H1 (cell line): Measurements from ENCODE around the gene NDUFB5. TPM values are rescaled to one million over a fixed set of nuclear protein-coding genes. Genes with fewer than 3 reads are reported as not detected.

Source experiments
- CTCF ChIA-PET: fragments of 300-600 bp; sonication (Branson Sonifier 250); formaldehyde crosslinking; loops from one replicate; lab custom pipeline; 2021; ENCODE audit not compliant: partially characterized antibody; lab: Charles Lee
- POLR2A ChIA-PET: fragments of 300-600 bp; sonication (Branson Sonifier 250); formaldehyde crosslinking; loops from one replicate; lab custom pipeline; 2021; ENCODE audit warnings: inconsistent platforms; ENCODE audit not compliant: partially characterized antibody; lab: Charles Lee
- DNase-seq, 2 experiments: peaks; one replicate each; pipeline versions ENCODE4 v3.0.0 to v3.0.0-alpha.2; 2010 to 2022; ENCODE audit warnings: low spot score in 2 of 2, low read depth in 1 of 2, mixed read lengths in 1 of 2
- FAIRE-seq: peaks from 2 replicates; lab custom pipeline; 2011; peaks lifted over from hg19 to GRCh38; lab: Jason Lieb, UNC
- H2AFZ ChIP-seq: 2 replicates; pipeline ENCODE4 v1.8.1; 2012; ENCODE audit warnings: low read length, inconsistent platforms
- H2AK5ac ChIP-seq: 2 replicates; pipeline ENCODE4 v1.6.1; 2013; ENCODE audit warnings: low read depth, low read length
- H2BK120ac ChIP-seq: replicated peaks from 2 replicates; pipeline ENCODE3; 2013; ENCODE audit warnings: low read depth, low read length, inconsistent platforms
- H2BK12ac ChIP-seq: 2 replicates; pipeline ENCODE4 v1.6.1; 2013; ENCODE audit warnings: low read depth, low read length
- H2BK15ac ChIP-seq: 2 replicates; pipeline ENCODE4 v1.6.1; 2013; ENCODE audit warnings: low read length
- H2BK20ac ChIP-seq: 2 replicates; pipeline ENCODE4 v1.6.1; 2013; ENCODE audit warnings: low read length
- H2BK5ac ChIP-seq: 2 replicates; pipeline ENCODE4 v1.6.1; 2013; ENCODE audit warnings: low read depth, low read length
- H3K14ac ChIP-seq: 2 replicates; pipeline ENCODE4 v1.6.1; 2013; ENCODE audit warnings: inconsistent platforms; ENCODE audit not compliant: insufficient read length
- H3K18ac ChIP-seq: 2 replicates; pipeline ENCODE4 v1.6.1; 2013; ENCODE audit warnings: low read length; ENCODE audit errors: extremely low read depth
- H3K23ac ChIP-seq: 2 replicates; pipeline ENCODE4 v1.6.1; 2013; ENCODE audit warnings: inconsistent platforms; ENCODE audit not compliant: insufficient read length
- H3K23me2 ChIP-seq: 2 replicates; pipeline ENCODE4 v1.6.1; 2013; ENCODE audit warnings: low read depth, low read length
- H3K27ac ChIP-seq: 2 replicates; pipeline ENCODE4 v1.6.1; 2011; ENCODE audit warnings: low read depth, low read length, inconsistent platforms
- H3K27me3 ChIP-seq, 4 experiments: replicated peaks in 1 of 4; 1 replicate in 1 of 4; 2 replicates in 3 of 4; pipeline versions ENCODE4 v1.6.1 to v1.8.1; 2011 to 2013; ENCODE audit warnings: low read length in 3 of 4, mild to moderate bottlenecking in 3 of 4, inconsistent platforms in 2 of 4, mixed read lengths in 2 of 4, moderate library complexity in 1 of 4; ENCODE audit not compliant: control insufficient read depth in 3 of 4, insufficient read depth in 3 of 4; ENCODE audit errors: extremely low read depth in 1 of 4
- H3K36me3 ChIP-seq, 4 experiments: 2 replicates each; pipeline versions ENCODE4 v1.6.1 to v1.8.1; 2011 to 2013; ENCODE audit warnings: mild to moderate bottlenecking in 4 of 4, low read length in 3 of 4, moderate library complexity in 2 of 4, control low read depth in 1 of 4, inconsistent platforms in 1 of 4; ENCODE audit not compliant: insufficient read depth in 4 of 4, control insufficient read depth in 2 of 4
- H3K4ac ChIP-seq: replicated peaks from 2 replicates; pipeline ENCODE3; 2013; ENCODE audit warnings: low read length, low read depth, mixed read lengths, inconsistent platforms; ENCODE audit not compliant: insufficient read length
- H3K4me1 ChIP-seq, 4 experiments: replicated peaks in 1 of 4; 1 replicate in 1 of 4; 2 replicates in 3 of 4; pipeline versions ENCODE4 v1.6.1 to v1.8.1; 2011 to 2013; ENCODE audit warnings: low read length in 3 of 4, inconsistent platforms in 2 of 4, mixed read lengths in 1 of 4; ENCODE audit not compliant: insufficient read depth in 4 of 4, control insufficient read depth in 3 of 4
- H3K4me2 ChIP-seq, 2 experiments: 2 replicates each; pipeline versions ENCODE4 v1.6.1 to v1.8.1; 2011 to 2013; ENCODE audit warnings: low read depth in 2 of 2, low read length in 2 of 2, control low read depth in 1 of 2, inconsistent platforms in 1 of 2, mild to moderate bottlenecking in 1 of 2; ENCODE audit not compliant: insufficient read depth in 1 of 2
- H3K4me3 ChIP-seq, 4 experiments: fragments of 200-600, 300-600 bp in 1 of 4; sonication (generic), shearing (Covaris generic), sonication (Bioruptor Twin) in 1 of 4; 2 replicates each; pipeline versions ENCODE4 v1.5.1 to v1.8.1; 2011 to 2016; ENCODE audit warnings: low read length in 4 of 4, low read depth in 3 of 4, control low read depth in 2 of 4, inconsistent platforms in 2 of 4, mild to moderate bottlenecking in 2 of 4, mixed read lengths in 1 of 4, moderate library complexity in 1 of 4; ENCODE audit not compliant: insufficient read depth in 2 of 4; ENCODE audit errors: extremely low read depth in 1 of 4
- H3K56ac ChIP-seq: replicated peaks from 2 replicates; pipeline ENCODE3; 2013; ENCODE audit warnings: low read depth, mild to moderate bottlenecking, mixed read lengths, low read length, inconsistent platforms; ENCODE audit not compliant: insufficient read length
- H3K79me1 ChIP-seq: 2 replicates; pipeline ENCODE4 v1.6.1; 2013; ENCODE audit warnings: low read depth, low read length, control low read depth
- H3K79me2 ChIP-seq, 2 experiments: 2 replicates each; pipeline versions ENCODE4 v1.6.1 to v1.8.1; 2012 to 2013; ENCODE audit warnings: low read length in 2 of 2, mild to moderate bottlenecking in 2 of 2, inconsistent platforms in 1 of 2; ENCODE audit not compliant: insufficient read depth in 2 of 2, control insufficient read depth in 1 of 2
- H3K9ac ChIP-seq, 4 experiments: replicated peaks in 1 of 4; 1 replicate in 1 of 4; 2 replicates in 3 of 4; pipeline versions ENCODE4 v1.6.1 to v1.8.1; 2011 to 2013; ENCODE audit warnings: low read depth in 3 of 4, low read length in 3 of 4, control low read depth in 2 of 4, mild to moderate bottlenecking in 2 of 4, moderate library complexity in 2 of 4, inconsistent platforms in 1 of 4; ENCODE audit errors: extremely low read depth in 1 of 4
- H3K9me3 ChIP-seq, 2 experiments: 2 replicates each; pipeline versions ENCODE4 v1.6.1 to v1.8.1; 2012 to 2013; ENCODE audit warnings: mild to moderate bottlenecking in 2 of 2, moderate library complexity in 2 of 2, control low read depth in 1 of 2, inconsistent platforms in 1 of 2, low read depth in 1 of 2, low read length in 1 of 2, mixed read lengths in 1 of 2; ENCODE audit not compliant: insufficient read depth in 2 of 2
- H4K20me1 ChIP-seq, 2 experiments: replicated peaks in 1 of 2; 2 replicates each; pipeline versions ENCODE3 to v1.8.1; 2011 to 2013; ENCODE audit warnings: inconsistent platforms in 2 of 2, low read length in 2 of 2, mild to moderate bottlenecking in 1 of 2; ENCODE audit not compliant: insufficient read depth in 2 of 2, control insufficient read depth in 1 of 2
- H4K5ac ChIP-seq: 2 replicates; pipeline ENCODE4 v1.6.1; 2013; ENCODE audit warnings: low read length, low read depth, mixed read lengths, inconsistent platforms; ENCODE audit not compliant: insufficient read length
- H4K8ac ChIP-seq: 2 replicates; pipeline ENCODE4 v1.8.0; 2013; ENCODE audit warnings: mild to moderate bottlenecking, moderate library complexity, low read length, inconsistent platforms; ENCODE audit not compliant: insufficient read depth; ENCODE audit errors: extremely low read depth
- H4K91ac ChIP-seq: replicated peaks from 2 replicates; pipeline ENCODE3; 2013; ENCODE audit warnings: low read length, mixed read lengths, inconsistent platforms; ENCODE audit not compliant: insufficient read length
- CHD1 ChIP-seq: IDR thresholded peaks from 2 replicates; pipeline ENCODE4 v1.6.1; 2012; ENCODE audit warnings: low read depth, low read length, improper control_type of control experiment
- CHD2 ChIP-seq: IDR thresholded peaks from 2 replicates; pipeline ENCODE4 v1.6.1; 2012; ENCODE audit warnings: low read length, improper control_type of control experiment
- CTCF ChIP-seq, 3 experiments: IDR thresholded peaks; 1 replicate in 2 of 3; 2 replicates in 1 of 3; pipeline versions ENCODE4 v1.5.1 to v1.6.1; 2011; ENCODE audit warnings: low read length in 3 of 3, mild to moderate bottlenecking in 3 of 3, inconsistent platforms in 2 of 3, low read depth in 1 of 3, moderate library complexity in 1 of 3; ENCODE audit not compliant: insufficient read depth in 1 of 3; ENCODE audit errors: control extremely low read depth in 1 of 3
- HDAC2 ChIP-seq, 2 experiments: fragments of 300-600 bp in 1 of 2; sonication (generic) in 1 of 2; IDR thresholded peaks; 2 replicates each; pipeline ENCODE4 v1.6.1; 2011 to 2012; ENCODE audit warnings: low read depth in 2 of 2, low read length in 2 of 2, mild to moderate bottlenecking in 2 of 2, moderate library complexity in 2 of 2, borderline replicate concordance in 1 of 2, inconsistent platforms in 1 of 2
- NANOG ChIP-seq: IDR thresholded peaks from 2 replicates; pipeline ENCODE4 v1.6.1; 2011; ENCODE audit warnings: low read length, low read depth, mild to moderate bottlenecking, inconsistent platforms; ENCODE audit not compliant: insufficient read depth, poor library complexity, severe bottlenecking
- POLR2AphosphoS5 ChIP-seq: IDR thresholded peaks from 2 replicates; pipeline ENCODE4 v1.6.1; 2011; ENCODE audit warnings: low read depth, low read length
- RNF2 ChIP-seq: fragments of 200-900, 300-1000 bp; sonication (generic); IDR thresholded peaks from 2 replicates; pipeline ENCODE4 v1.7.1; 2016; ENCODE audit warnings: borderline replicate concordance, low read depth, mild to moderate bottlenecking, antibody characterized with exemption, low read length; ENCODE audit not compliant: poor library complexity, severe bottlenecking; ENCODE audit errors: missing control alignments
- SIX5 ChIP-seq: IDR thresholded peaks from 2 replicates; pipeline ENCODE4 v1.6.1; 2011; ENCODE audit warnings: mild to moderate bottlenecking, low read depth, low read length
- TAF1 ChIP-seq: IDR thresholded peaks from 2 replicates; pipeline ENCODE4 v1.6.1; 2011; ENCODE audit warnings: mild to moderate bottlenecking, low read depth, low read length
- TAF7 ChIP-seq: optimal IDR thresholded peaks from 2 replicates; pipeline ENCODE3; 2011; ENCODE audit warnings: low read depth, mild to moderate bottlenecking, inconsistent platforms, low read length, moderate library complexity, borderline replicate concordance
- TEAD4 ChIP-seq: IDR thresholded peaks from 2 replicates; pipeline ENCODE4 v1.6.1; 2012; ENCODE audit warnings: low read depth, low read length, inconsistent platforms, mixed read lengths
- WGBS, 2 experiments: shearing (Covaris generic) in 1 of 2; methylation state at CpG; one replicate each; pipeline versions ENCODE4 v1.1.6 to v1.1.7; 2013 to 2015; ENCODE audit warnings: low lambda C conversion rate in 2 of 2, mixed read lengths in 2 of 2, inconsistent platforms in 1 of 2, low coverage in 1 of 2, missing lambda C conversion rate in 1 of 2; ENCODE audit not compliant: insufficient replicate concordance in 2 of 2, insufficient coverage in 1 of 2, insufficient read length in 1 of 2; ENCODE audit errors: extremely low coverage in 1 of 2, missing lambda C conversion rate in 1 of 2; 5-methylcytosine and 5-hydroxymethylcytosine counted together
- polyA plus RNA-seq, 7 experiments: library from polyadenylated mRNA; depleted of rRNA in 3 of 7; stranded (reverse) in 5 of 7; unstranded in 2 of 7; fragments of >200 nt in 5 of 7; fragments of 200-250 nt in 2 of 7; gene quantifications; 1 replicate in 5 of 7; 2 replicates in 1 of 7; 4 replicates in 1 of 7; pipeline versions ENCODE4 v1.2.1 to v1.2.3, GENCODE V29; 2011 to 2013; ENCODE audit warnings: missing spikeins in 2 of 7, mixed read lengths in 2 of 7
- total RNA-seq: library from RNA; stranded (reverse); fragmentation: NEBNext Ultra II Directional; extraction: Animal tissue kit (Norgen Biotek cat#: 25700); gene quantifications from 2 replicates; pipeline ENCODE4 v1.2.1, GENCODE V29; 2021

NDUFB5 gene
- total and polyA plus RNA-seq, 2 of the 8 experiments (the other 6 are each of a cell fraction or from before 2014, with no cell fraction given): 46.1 to 85.8 TPM

GRCh38 chr3:179658606-179659005, 54.0 kb downstream of the NDUFB5 start:
- peaks cover 3 to 8% (median 5%) of the 10 kb centered on the region in 4 experiments; a peak in 6 of 7 replicates for H3K4me1 ChIP-seq
- ChIA-PET POLR2A (interaction anchor here (0.9 to 1.5 kb wide), 3 partner anchors 8 to 41 kb away, joined by 3 to 4 read pairs (median 3); no protein-coding TSS in a partner anchor), CTCF (interaction anchor here (0.6 to 5.8 kb wide), 4 partner anchors 9 to 1904 kb away, joined by 3 to 29 read pairs (median 3); no protein-coding TSS in a partner anchor)
- H4K91ac ChIP-seq: no peak overlapping the region
- no peak overlapping the region for H3K18ac ChIP-seq
- no peak for FAIRE-seq
- no peak overlapping the region for H2BK120ac ChIP-seq
- no peak overlapping the region for H2AK5ac ChIP-seq
- no peak overlapping the region; the same call in 1 of the 2 replicates for H3K27ac ChIP-seq
- WGBS, 2 experiments: 87% methylated on average over 2 of the region's 2 CpGs; no CpG with 5 or more reads in 1 of the 2 experiments
- H4K8ac ChIP-seq: no peak overlapping the region
- H3K4me2 ChIP-seq: no peak overlapping the region
- H3K4me3 ChIP-seq: no peak overlapping the region
- H3K27me3 ChIP-seq: no peaks in the 10 kb centered on the region
- peaks cover 18 to 93% of the 10 kb centered on the region in 2 experiments for H3K79me2 ChIP-seq
- no peak overlapping the region for H3K23ac ChIP-seq
- H3K9me3 ChIP-seq: no peaks in the 10 kb centered on the region
- H2BK12ac ChIP-seq: no peak overlapping the region
- H2BK15ac ChIP-seq: no peak overlapping the region
- no peak overlapping the region for H2BK20ac ChIP-seq
- H2BK5ac ChIP-seq: no peak overlapping the region
- no peak overlapping the region for H3K56ac ChIP-seq
- H2AFZ ChIP-seq: no peak overlapping the region
- no peak for DNase-seq
- H4K5ac ChIP-seq: no peak overlapping the region
- no peak overlapping the region for H3K14ac ChIP-seq
- H3K36me3 ChIP-seq: no peaks in the 10 kb centered on the region
- peaks cover 4% of the 10 kb centered on the region; the same call in 1 of the 2 replicates for H3K23me2 ChIP-seq
- H3K79me1 ChIP-seq: peaks cover 26% of the 10 kb centered on the region
- H3K4ac ChIP-seq: no peak overlapping the region
- H3K9ac ChIP-seq: no peak overlapping the region
- peaks cover 2 to 8% of the 10 kb centered on the region in 2 experiments for H4K20me1 ChIP-seq
- TF ChIP-seq TEAD4: no peak
- no peak for TF ChIP-seq TAF7
- TF ChIP-seq CHD1: no peak
- no peak for TF ChIP-seq CHD2
- no peak for TF ChIP-seq RNF2
- no peak for TF ChIP-seq NANOG
- TF ChIP-seq POLR2AphosphoS5: no peak
- no peak for TF ChIP-seq SIX5
- TF ChIP-seq TAF1: no peak
- TF ChIP-seq CTCF (IDR thresholded peaks at IDR 0.05; ENCODE audit: control extremely low read depth in 1 of 3, insufficient read depth in 1 of 3, low read depth in 1 of 3, low read length in 3 of 3): no peak
- TF ChIP-seq HDAC2 (IDR thresholded peaks at IDR 0.05; ENCODE audit: borderline replicate concordance in 1 of 2, low read depth in 2 of 2, low read length in 2 of 2): no peak
